NOMO-1 (cell line): ENCODE results near the gene OR13A1.
"Not testable (repeated sequence)": the region's sequence is repeated elsewhere in the genome, so short reads cannot be mapped to it uniquely, and the experiment has no call there.

ENCODE experiments used
- DNase-seq, 2 experiments: peaks; one replicate each; lab custom pipeline; 2025; ENCODE audit not compliant: unreplicated experiment in 2 of 2; lab: John Stamatoyannopoulos, UW

The OR13A1 gene

GRCh38 chr10:45282061-45282460, 33.3 kb downstream of the OR13A1 start:
- DNase-seq = no peak

- no peak for DNase-seq
Measured at GRCh38 chr10:45280113-45280760, 35.2 kb downstream of the OR13A1 start.

- no peak for DNase-seq
Measured at GRCh38 chr10:45279682-45280081, 35.7 kb downstream of the OR13A1 start.

GRCh38 chr10:45278860-45279498, 36.4 kb downstream of the OR13A1 start:
- no peak for DNase-seq

- DNase-seq = not testable (repeated sequence)
Measured at GRCh38 chr10:45276146-45276545, 39.3 kb downstream of the OR13A1 start.

- DNase-seq = no peak
Measured at GRCh38 chr10:45274364-45274763, 41.0 kb downstream of the OR13A1 start.

- not testable (repeated sequence) for DNase-seq
Measured at GRCh38 chr10:45267777-45268176, 47.6 kb downstream of the OR13A1 start.

GRCh38 chr10:45265996-45266395, 49.4 kb downstream of the OR13A1 start:
- DNase-seq = no peak

GRCh38 chr10:45261946-45262345, 53.5 kb downstream of the OR13A1 start:
- DNase-seq = no peak

- DNase-seq = no peak
Measured at GRCh38 chr10:45261243-45261775, 54.1 kb downstream of the OR13A1 start.

- not testable (repeated sequence) for DNase-seq
Measured at GRCh38 chr10:45260635-45261034, 54.8 kb downstream of the OR13A1 start.

GRCh38 chr10:45259786-45260495, 55.5 kb downstream of the OR13A1 start:
- DNase-seq = not testable (repeated sequence)

- DNase-seq = no peak
Measured at GRCh38 chr10:45257600-45257999, 57.8 kb downstream of the OR13A1 start.

- DNase-seq = no peak
Measured at GRCh38 chr10:45256246-45256645, 59.2 kb downstream of the OR13A1 start.

GRCh38 chr10:45255706-45256105, 59.7 kb downstream of the OR13A1 start:
- no peak for DNase-seq

- DNase-seq = no peak
Measured at GRCh38 chr10:45254892-45255291, 60.5 kb downstream of the OR13A1 start.

- no peak for DNase-seq
Measured at GRCh38 chr10:45253183-45253914, 62.1 kb downstream of the OR13A1 start.
